Mucosa of descending colon (tissue), 3 donors: ENCODE measurements around the gene MRPL52. TPM values are rescaled to one million over a fixed set of nuclear protein-coding genes. Genes with fewer than 3 reads are reported as not detected.
"Not testable (repeated sequence)": the region's sequence is repeated elsewhere in the genome, so short reads cannot be mapped to it uniquely, and the experiment has no call there.

Experiments
- ATAC-seq: fragments of 200-7000 bp; cut with Tn5 transposase; one replicate; pipeline ENCODE4 v1.9.1; 2020; ENCODE audit warnings: mild to moderate bottlenecking, moderate library complexity
- DNase-seq, 3 donors: peaks; one replicate each; pipeline ENCODE4 v3.0.0-alpha.2; 2020
- H3K36me3 ChIP-seq: fragments of 200-600 bp; one replicate; pipeline ENCODE4 v1.8.0; 2021; ENCODE audit warnings: low read depth, mild to moderate bottlenecking
- H3K4me1 ChIP-seq: fragments of 200-600 bp; one replicate; pipeline ENCODE4 v1.8.0; 2021; ENCODE audit warnings: low read depth, mild to moderate bottlenecking
- H3K4me3 ChIP-seq: fragments of 200-600 bp; one replicate; pipeline ENCODE4 v1.8.0; 2021; ENCODE audit warnings: mild to moderate bottlenecking
- H3K9me3 ChIP-seq: fragments of 200-600 bp; one replicate; pipeline ENCODE4 v1.8.0; 2021; ENCODE audit warnings: mild to moderate bottlenecking
- intact Hi-C, 2 donors: fragments of 100-400 bp; cut with DNase I in 1 of 2; cut with micrococcal nuclease in 1 of 2; formaldehyde crosslinking; loops; one replicate each; pipeline versions ENCODE4 v1.11.0 to v1.11.1; 2022; cut with DNase I, micrococcal nuclease
- total RNA-seq, 3 donors: library from RNA; stranded (reverse); fragmentation: NEBNext Ultra II Directional in 2 of 3; extraction: Animal tissue kit (Norgen Biotek cat#: 25700) in 2 of 3; gene quantifications; one replicate each; pipeline versions ENCODE4 v1.2.1 to v1.2.4, GENCODE V29; 2021 to 2023
- TF ChIP-seq, protein P1 (sequence below): fragments of 200-600 bp; IDR thresholded peaks from one replicate; pipeline ENCODE4 v1.8.0; 2022; ENCODE audit warnings: antibody characterized with exemption, mild to moderate bottlenecking
- donor health status: DM: no; HTN: no; CAD: no; lungs with moderate emphysema.
- donor health status: DM: no; HTN: no; CAD: no.
- donor health status: DM: no; HTN: yes; CAD: no.

MRPL52 gene
- total RNA-seq, 3 donors from 2014 or later = 59.1 to 79.1 (median 64.5) TPM

DNA sequence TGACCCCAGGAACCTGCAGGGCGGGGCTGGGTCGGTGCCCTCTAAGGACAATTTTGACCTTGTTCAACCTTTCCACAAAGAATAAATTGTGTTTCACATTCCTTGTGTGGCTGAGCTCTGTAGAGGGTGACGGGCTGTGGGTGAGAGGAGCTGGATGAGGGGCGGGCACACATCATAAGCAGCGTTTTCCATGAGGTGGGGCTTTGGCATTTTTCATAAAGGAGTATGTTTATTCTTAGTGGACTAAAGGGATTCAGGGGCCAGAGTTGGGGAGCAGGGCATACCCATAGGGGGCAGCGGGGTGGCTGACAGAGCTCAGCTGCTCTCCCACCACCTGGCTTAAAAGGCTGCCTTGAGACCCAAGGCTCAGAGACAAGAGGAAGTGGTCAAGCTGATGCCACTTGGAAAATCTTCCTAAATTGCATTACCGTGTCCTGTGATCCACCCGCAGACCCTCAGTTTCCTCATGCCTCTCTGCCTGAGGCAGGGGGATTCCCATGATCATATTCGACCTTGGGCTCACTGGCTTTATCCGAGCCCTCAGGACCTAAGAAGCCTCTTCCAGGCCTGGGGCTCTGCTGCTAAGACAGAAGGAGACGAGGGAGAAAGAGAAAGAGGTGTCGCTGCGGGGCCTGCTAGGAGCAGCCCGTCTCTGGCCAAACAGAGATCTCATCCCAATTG is 18.1 kb downstream of the MRPL52 start:
- H3K9me3 ChIP-seq = no peaks in the 10 kb centered on the region
- H3K36me3 ChIP-seq = no peaks in the 10 kb centered on the region
- intact Hi-C loops = no loop called here
- no peak overlapping the region for H3K4me3 ChIP-seq
- DNase-seq (no peak), ATAC-seq (no peak)
- TF ChIP-seq, protein P1, sequence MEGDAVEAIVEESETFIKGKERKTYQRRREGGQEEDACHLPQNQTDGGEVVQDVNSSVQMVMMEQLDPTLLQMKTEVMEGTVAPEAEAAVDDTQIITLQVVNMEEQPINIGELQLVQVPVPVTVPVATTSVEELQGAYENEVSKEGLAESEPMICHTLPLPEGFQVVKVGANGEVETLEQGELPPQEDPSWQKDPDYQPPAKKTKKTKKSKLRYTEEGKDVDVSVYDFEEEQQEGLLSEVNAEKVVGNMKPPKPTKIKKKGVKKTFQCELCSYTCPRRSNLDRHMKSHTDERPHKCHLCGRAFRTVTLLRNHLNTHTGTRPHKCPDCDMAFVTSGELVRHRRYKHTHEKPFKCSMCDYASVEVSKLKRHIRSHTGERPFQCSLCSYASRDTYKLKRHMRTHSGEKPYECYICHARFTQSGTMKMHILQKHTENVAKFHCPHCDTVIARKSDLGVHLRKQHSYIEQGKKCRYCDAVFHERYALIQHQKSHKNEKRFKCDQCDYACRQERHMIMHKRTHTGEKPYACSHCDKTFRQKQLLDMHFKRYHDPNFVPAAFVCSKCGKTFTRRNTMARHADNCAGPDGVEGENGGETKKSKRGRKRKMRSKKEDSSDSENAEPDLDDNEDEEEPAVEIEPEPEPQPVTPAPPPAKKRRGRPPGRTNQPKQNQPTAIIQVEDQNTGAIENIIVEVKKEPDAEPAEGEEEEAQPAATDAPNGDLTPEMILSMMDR = no peak
- H3K4me1 ChIP-seq = peaks cover 10% of the 10 kb centered on the region

DNA sequence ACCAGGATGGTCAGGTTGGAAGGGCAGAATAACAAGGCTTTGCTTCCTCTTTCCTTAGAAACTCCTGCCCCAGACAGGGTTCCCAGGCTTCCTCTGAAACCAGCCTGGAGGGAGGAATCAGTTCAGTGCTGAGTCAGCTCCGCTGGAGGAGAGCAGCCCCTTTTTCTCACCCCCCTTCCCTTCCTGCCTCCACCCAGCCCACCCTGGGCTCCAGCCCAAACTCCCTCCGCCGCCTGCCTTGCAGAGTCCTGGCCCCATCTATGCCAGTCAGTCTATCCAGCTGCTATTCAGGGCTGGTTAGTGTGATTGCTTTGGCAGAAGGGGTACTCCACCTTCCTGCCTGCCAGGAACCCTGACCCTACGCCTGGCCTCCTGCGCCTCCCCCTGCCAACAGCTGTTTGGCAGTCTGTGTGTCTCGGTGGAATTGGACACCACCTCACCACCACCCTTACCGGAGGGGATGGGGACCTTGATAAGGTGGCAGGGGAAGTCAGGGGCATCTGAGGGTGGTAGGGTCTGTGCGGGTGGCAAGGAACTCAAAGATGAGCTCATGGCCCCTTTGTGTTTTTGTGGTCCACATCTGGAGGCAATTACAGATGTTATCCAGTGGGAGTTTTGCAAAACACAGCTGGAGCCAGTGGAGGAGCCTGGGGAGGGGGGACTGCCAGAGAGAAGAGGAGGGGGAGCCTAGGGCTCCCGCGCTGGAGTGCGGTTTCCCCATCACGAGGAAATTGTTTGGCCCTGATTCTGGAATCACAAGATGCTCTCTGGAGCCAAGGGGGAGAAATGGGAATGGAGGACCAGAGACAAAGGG is 18.9 kb downstream of the MRPL52 start:
- H3K36me3 ChIP-seq = no peaks in the 10 kb centered on the region
- intact Hi-C loops = no loop called here
- ATAC-seq (peak; percentile 6), DNase-seq (peak; percentile 45 to 76 (median 69))
- no peaks in the 10 kb centered on the region for H3K9me3 ChIP-seq
- no peak overlapping the region for H3K4me3 ChIP-seq
- TF ChIP-seq, protein P1 = no peak
- peaks cover 10% of the 10 kb centered on the region for H3K4me1 ChIP-seq

- Histone ChIP-seq H3K9me3 (no peaks in the 10 kb centered on the region), H3K36me3 (no peaks in the 10 kb centered on the region), H3K4me1 (peaks cover 10% of the 10 kb centered on the region), H3K4me3 (no peak overlapping the region)
- intact Hi-C loops = no loop called here
- ATAC-seq = no peak
- TF ChIP-seq, protein P1 = no peak
- peak in 1 of 3 donors; percentile 61 for DNase-seq
These were observed 19.6 kb downstream of the MRPL52 start for GRCh38 chr14:22849212-22849819.

GRCh38 chr14:22850944-22851764 is 21.5 kb downstream of the MRPL52 start:
- TF ChIP-seq, protein P1 = no peak
- intact Hi-C loops = no loop called here
- no peak for ATAC-seq
- H3K36me3 ChIP-seq = no peaks in the 10 kb centered on the region
- DNase-seq = peak; percentile 65 to 78 (median 73)
- no peaks in the 10 kb centered on the region for H3K9me3 ChIP-seq
- H3K4me1 ChIP-seq = peaks cover 10% of the 10 kb centered on the region
- no peak overlapping the region for H3K4me3 ChIP-seq

GRCh38 chr14:22852178-22852577 is 22.5 kb downstream of the MRPL52 start:
- intact Hi-C loops, H3K4me1 ChIP-seq, H3K36me3 ChIP-seq, H3K9me3 ChIP-seq, ATAC-seq, H3K4me3 ChIP-seq, DNase-seq: not testable (repeated sequence)
